Fibroblast of pulmonary artery (primary cell): ENCODE data around the gene RCAN2.

Experiments
- DNase-seq: peaks from one replicate; pipeline ENCODE4 v3.0.0-alpha.2; 2010; ENCODE audit warnings: low read depth
- H3K4me3 ChIP-seq: replicated peaks from 2 replicates; pipeline ENCODE4 v1.5.1; 2011; ENCODE audit warnings: low read depth, mild to moderate bottlenecking, control low read depth, low read length, moderate library complexity
- TF ChIP-seq, protein P1 (sequence below): IDR thresholded peaks from 2 replicates; pipeline ENCODE4 v1.5.1; 2011; ENCODE audit warnings: mild to moderate bottlenecking, control low read depth, low read length, inconsistent platforms; ENCODE audit errors: missing control alignments

The RCAN2 gene

DNA sequence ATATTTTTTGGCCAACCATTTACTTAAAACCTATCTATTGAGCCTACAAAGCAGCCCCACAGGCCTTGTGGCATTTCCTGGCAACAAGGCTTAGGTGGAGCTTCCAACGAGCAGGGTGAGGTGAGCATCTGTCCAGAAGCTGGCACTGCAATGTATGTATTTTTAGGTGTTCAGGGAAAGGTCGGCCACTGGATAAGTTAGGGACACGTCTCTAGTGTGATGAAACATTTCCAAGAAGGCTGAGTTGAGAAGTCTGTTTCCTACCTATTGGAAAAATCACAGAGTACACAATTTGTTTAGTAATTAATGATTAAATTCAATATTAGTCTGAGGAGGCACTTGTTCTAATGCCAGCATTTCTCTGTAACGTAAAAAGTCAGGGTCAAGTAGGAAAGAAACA is 17.8 kb upstream of the RCAN2 start:
- no peak overlapping the region for H3K4me3 ChIP-seq
- DNase-seq: no peak
- TF ChIP-seq, protein P1, sequence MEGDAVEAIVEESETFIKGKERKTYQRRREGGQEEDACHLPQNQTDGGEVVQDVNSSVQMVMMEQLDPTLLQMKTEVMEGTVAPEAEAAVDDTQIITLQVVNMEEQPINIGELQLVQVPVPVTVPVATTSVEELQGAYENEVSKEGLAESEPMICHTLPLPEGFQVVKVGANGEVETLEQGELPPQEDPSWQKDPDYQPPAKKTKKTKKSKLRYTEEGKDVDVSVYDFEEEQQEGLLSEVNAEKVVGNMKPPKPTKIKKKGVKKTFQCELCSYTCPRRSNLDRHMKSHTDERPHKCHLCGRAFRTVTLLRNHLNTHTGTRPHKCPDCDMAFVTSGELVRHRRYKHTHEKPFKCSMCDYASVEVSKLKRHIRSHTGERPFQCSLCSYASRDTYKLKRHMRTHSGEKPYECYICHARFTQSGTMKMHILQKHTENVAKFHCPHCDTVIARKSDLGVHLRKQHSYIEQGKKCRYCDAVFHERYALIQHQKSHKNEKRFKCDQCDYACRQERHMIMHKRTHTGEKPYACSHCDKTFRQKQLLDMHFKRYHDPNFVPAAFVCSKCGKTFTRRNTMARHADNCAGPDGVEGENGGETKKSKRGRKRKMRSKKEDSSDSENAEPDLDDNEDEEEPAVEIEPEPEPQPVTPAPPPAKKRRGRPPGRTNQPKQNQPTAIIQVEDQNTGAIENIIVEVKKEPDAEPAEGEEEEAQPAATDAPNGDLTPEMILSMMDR: no peak

DNA sequence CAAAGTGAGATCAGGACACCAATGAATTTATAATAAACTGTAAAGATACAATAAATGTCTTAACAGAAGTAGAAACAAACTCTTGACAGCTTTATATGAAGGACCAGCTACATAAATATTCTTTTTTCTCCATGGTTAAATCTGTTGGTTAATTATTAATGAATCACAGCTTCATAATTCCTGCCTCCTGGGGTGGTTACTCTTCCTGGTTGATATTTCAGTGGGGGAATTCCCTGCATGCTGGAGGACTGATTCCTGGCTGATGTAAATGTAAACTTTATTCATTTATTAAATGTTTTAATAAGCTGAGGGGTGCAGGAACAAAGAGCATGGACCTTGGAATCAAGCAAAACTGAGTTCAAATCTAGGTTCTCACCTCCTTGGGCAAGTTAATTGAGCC is 16.2 kb upstream of the RCAN2 start:
- no peak for DNase-seq
- TF ChIP-seq, protein P1: no peak
- no peak overlapping the region for H3K4me3 ChIP-seq

DNA sequence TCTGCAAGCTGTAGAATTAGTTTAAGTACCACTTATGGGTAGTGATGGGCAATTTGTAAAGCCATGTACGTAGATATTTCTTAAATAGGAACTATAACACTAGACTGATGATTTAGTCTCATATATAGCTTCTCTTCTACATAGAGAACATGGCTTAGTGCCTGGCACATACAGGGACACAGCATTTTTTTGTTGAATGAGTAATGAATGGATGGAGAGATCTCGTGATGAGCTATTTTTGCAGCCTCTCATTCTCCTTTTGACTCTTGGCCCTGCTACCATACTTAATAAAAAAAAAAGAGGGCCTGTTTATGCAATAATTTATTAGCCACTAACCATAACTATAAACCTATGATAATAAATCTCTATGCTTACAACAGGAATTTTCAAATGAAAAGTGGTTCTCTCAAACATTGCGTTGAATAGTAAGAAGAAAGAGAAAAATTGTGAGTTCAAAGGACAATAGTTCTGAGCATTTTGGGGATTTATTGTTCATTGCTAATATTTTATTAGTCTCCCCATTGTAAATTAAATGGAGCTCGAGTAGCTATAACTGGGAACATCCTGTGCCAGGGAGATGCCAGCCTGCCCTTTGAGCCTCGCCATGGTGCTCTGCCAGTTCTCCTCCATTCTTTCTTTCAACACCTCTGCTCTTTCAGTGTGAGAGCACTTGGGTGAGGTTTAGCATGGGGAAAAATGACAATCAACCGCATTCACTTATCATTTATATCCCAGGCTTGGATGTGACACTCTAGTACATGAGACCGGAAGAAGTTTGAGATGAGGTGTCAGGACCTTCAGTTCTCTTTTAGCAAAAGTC is 14.7 kb upstream of the RCAN2 start:
- no peak for DNase-seq
- TF ChIP-seq, protein P1: no peak
- no peak overlapping the region for H3K4me3 ChIP-seq

DNA sequence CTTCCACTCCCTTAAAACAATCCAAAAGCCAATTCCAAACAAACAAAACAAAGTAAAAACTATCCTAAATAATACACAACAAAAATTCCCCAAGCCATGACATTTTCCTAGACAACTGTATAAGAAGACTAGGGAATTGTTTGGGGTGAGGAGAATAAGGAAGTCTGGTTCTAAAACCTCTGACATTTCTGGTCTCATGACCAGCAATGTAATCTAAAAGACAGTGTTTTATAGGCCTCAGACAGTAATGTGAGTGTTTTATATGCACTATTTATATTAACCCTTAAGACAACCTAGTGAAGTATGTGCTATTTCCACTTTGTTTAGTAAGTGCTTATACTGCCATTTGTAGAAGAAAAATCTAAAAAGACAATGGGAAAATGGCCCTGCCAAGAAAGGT is 13.0 kb upstream of the RCAN2 start:
- TF ChIP-seq, protein P1: no peak
- no peak overlapping the region for H3K4me3 ChIP-seq
- DNase-seq: no peak

DNA sequence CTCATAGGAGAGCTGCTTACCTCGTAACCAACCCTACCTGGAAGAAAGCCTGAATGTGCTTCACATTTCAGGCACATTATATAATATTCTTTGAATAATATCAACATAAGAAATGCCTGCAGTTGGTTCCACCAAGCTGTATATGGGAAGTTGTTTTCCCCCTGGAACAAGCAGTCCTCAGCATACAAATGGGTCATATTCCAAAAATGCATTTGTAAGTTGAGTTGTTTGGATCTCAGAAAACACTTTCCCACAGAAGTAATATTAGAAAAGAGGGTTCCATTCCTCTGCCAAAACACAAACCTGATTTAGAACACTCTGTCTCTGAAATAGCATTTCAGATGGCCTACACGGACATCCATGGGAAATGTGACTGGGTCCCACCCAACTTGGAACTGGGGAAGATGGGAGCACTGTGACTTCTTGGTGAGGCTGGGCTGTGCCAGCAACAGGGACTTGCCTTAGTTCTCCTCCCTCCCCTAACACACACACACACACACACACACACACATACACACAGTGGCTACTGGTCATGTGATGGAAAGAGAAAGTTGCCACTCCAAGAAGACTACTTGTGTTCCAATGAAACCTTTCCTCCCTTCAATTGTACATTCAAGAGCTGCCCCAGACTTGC is 11.4 kb upstream of the RCAN2 start:
- TF ChIP-seq, protein P1: no peak
- DNase-seq: no peak
- no peak overlapping the region for H3K4me3 ChIP-seq

DNA sequence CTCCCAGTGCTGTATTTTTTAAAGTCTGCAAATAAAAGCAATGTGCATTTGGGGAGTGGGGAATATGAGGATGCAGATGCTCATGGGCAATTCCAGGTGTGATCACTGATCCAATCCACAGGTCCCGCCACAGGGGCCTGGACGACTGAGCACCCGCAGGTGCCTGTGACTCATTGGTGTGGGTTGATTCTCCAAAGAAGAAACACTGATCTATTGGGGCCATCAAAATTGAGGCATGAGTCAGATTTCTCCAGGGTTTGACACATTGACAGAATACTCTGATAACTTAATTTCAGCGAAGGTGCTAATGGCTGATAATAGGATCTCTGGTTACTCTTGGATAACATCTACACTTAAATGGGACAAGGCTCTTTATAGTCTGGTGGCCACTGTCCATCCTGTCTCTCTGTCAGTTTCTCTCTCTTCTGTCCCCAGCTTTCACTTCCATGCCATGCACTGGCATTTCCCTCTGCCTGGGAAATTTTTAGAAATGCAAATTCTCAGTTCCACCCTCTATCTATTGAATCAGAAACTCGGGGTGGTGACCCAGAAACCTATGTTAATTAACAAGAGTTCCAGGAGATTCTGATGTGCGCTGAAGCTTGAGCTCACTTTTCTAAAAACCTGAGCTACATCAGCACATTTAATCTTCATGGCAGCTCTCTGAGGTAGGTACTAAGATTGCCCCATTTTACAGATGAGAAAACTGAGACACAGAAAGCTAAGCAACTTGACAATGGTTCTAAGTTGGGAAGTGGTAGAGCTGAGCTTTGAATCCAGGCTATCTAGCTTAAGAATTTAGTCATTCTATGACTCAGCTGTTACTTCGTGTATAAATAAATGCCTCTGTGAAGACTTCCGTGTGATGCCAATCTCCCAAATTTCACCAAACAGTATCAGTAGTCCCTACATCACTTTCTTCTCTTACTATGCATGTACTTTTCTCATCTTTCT is 10.2 kb upstream of the RCAN2 start:
- TF ChIP-seq, protein P1: no peak
- no peak for DNase-seq
- no peak overlapping the region for H3K4me3 ChIP-seq
